ENCODE results near the gene SLC43A3. TPM values are rescaled to one million over a fixed set of nuclear protein-coding genes. Genes with fewer than 3 reads are reported as not detected.

Gene SLC43A3
- total RNA-seq (2014; rRNA removed; shearing (Covaris generic); ENCODE audit: low replicate concordance) = 0.41 and 0.67 TPM in 2 replicates

DNA sequence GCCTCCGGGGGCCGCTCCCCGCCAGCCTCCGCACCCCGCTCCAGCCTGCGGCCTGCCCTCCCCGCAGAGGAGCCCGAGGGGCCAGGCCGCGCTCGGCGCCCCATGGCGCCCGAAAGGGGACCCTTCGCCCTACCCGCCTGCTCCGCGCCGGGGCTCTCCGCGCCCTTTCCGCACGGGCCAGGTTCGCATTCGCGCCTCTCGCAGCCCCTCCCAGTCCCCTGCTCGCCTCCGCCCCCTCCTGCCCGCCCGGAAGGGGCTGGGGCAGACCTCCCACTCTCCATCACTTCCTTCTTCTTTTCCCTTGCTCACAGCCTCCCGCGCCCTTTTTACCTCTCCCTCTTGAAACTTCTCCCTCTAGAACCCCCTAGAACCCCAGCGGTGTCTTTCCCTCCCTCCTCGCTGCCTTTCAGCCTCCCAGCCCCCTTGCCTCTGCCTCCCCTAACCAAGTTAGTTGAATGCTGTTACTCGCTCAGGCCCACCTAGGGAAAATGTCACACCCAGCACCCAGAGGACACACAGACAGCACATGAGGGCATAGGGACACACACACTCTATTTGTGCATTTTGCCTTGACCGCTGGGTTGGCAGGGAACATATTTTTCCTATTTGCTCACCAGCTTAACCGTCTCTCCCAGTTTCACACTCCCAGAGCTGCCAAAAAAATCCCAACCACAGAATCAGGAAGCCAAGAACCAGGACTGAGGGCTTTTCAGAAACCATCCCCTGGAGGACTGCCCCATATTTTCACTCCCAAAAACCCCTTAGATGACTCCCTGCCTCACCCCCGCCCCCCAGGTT is at the start of gene SLC43A3:
TSS of gene SLC43A3 (minus strand) at position 193 of the 798 bp plus-strand sequence. CDS start 949 bp downstream, outside the sequence.
- in situ Hi-C loops (cut with HindIII; ENCODE audit: low pct_unique_long_range_greater_than_20kb, low sequenced_read_pairs) = no loop called here
- DNase-seq (ENCODE audit: low read depth) = no peak

DNA sequence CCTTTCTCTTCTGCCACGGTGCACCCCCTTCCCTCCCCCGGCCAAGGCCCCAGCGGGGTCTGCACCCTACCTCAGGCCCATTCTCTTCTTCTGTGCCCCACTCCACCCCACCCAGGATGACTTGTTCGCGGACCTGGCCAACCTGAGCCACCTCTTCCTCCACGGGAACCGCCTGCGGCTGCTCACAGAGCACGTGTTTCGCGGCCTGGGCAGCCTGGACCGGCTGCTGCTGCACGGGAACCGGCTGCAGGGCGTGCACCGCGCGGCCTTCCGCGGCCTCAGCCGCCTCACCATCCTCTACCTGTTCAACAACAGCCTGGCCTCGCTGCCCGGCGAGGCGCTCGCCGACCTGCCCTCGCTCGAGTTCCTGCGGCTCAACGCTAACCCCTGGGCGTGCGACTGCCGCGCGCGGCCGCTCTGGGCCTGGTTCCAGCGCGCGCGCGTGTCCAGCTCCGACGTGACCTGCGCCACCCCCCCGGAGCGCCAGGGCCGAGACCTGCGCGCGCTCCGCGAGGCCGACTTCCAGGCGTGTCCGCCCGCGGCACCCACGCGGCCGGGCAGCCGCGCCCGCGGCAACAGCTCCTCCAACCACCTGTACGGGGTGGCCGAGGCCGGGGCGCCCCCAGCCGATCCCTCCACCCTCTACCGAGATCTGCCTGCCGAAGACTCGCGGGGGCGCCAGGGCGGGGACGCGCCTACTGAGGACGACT is 49.3 kb upstream of the SLC43A3 start:
- no peak for DNase-seq (ENCODE audit: low read depth)
- in situ Hi-C loops (cut with HindIII; ENCODE audit: low pct_unique_long_range_greater_than_20kb, low sequenced_read_pairs) = no loop called here

DNA sequence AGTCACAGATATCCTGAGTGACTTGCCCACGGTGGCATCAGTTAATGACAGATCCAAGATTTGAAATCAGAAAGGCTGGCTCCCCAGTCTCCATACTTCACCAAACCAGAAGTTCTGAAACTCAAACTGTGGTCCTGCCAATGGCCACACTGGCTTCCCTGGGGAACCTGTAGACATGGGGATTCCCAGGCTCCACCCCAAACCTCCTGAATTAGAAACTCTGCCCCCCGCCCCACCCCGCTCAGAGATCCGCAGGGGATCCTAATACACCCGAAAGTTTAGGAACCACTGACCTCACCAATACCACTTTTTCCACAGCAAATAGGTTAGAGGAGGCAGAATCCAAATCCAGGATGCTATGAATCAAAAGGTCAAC is 48.7 kb upstream of the SLC43A3 start:
- no peak for DNase-seq (ENCODE audit: low read depth)
- in situ Hi-C loops (cut with HindIII; ENCODE audit: low pct_unique_long_range_greater_than_20kb, low sequenced_read_pairs) = no loop called here

DNA sequence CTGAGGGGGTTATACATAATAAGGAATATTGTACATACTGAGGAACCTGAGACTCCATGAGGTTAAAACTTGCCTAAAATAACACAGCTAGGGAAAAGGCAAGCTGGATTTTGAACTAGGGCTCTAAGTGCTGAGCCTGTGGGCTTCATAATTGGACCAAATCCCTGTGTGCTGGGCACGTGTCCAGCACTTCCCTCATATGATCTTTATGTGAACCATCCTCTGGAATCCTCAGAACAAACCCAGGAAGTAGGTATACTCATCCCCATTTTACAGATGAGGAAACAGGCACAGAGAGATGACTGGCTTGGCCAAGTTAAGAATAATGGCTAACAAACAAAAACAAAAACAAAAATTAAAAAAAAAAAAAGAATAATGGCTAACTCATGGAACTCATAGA is 48.3 kb upstream of the SLC43A3 start:
- in situ Hi-C loops (cut with HindIII; ENCODE audit: low pct_unique_long_range_greater_than_20kb, low sequenced_read_pairs) = no loop called here
- no peak for DNase-seq (ENCODE audit: low read depth)

DNA sequence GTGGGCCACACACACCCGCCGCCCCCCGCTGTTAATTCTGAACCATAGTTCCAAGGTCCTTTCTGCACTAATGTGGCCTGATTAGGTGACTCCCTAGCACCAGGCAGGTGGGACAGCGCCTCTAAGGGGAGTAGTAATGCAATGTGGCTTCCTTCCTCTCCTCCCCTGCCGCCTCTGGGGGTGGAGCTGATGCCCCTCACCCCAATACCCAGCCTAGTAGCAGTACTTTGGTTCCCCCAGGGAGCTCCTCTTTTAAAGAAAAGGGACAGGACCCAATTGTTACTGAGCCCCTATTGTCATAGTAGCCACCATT is 47.8 kb upstream of the SLC43A3 start:
- no peak for DNase-seq (ENCODE audit: low read depth)
- in situ Hi-C loops (cut with HindIII; ENCODE audit: low pct_unique_long_range_greater_than_20kb, low sequenced_read_pairs) = no loop called here

DNA sequence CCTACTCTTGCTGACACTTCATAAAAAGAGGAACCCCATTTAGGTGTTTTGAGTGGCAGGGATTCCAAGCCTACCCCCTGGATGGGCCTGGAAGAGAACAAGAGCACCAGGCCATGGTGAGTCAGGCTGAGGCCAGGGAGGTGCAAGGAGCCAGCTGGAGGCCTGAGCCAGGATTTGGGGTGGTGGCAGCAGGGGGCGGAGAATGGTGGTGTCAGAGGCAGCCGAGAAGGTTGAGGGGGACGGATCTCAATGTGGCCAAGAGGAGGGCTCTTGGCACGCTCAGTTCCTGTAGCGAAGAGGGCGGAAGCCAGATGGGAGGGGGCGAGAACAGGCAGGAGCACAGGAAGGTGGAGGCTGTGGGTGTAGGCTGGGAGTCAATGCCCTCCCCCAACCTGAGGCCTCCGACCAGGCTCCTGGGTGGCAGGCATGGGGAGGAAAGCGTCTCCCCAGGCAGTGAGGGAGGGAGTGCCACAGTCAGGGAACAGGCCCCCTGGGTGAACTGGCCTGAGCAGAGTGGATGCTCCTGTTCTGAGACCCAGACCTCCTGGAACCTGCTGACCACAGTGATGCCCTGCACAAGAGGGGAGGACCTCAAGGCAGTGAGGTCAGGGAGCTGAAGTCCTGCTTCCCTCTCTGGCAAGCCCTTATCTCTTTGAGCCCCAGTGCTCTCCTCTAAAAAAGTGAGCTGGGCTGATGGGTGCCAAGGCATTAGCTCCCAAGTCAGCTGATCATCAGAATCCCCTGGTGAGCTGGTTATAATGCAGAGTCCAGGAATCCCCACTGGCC is 47.3 kb upstream of the SLC43A3 start:
- in situ Hi-C loops (cut with HindIII; ENCODE audit: low pct_unique_long_range_greater_than_20kb, low sequenced_read_pairs) = no loop called here
- DNase-seq (ENCODE audit: low read depth) = no peak

DNA sequence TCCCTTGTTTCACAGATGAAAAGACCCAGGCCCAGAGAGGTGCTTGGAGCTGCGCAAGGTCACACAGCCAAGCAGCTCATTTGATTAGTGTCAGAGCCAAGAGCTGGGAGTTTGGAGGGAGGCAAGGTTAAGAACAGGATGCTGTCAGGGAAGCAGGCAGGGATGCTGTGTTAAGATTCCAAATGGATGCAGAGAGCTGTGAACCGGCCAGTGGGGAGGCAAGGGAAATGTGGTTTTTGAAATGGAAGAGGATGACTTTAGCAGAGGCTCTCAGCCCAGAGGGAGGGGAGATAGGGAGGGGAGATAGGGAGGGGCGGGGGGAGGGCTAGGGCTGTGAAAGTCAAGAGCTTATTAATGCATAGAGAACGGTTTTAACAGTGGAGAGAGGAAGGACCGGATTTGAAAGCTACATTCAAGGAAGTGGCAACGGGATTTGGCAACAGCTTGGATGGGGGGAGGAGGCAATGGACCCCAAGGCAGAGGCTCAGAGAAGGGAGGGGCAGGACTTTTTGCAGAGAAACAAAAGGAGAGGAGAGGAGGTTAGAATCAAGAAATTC is 46.4 kb upstream of the SLC43A3 start:
- in situ Hi-C loops (cut with HindIII; ENCODE audit: low pct_unique_long_range_greater_than_20kb, low sequenced_read_pairs) = no loop called here
- no peak for DNase-seq (ENCODE audit: low read depth)

DNA sequence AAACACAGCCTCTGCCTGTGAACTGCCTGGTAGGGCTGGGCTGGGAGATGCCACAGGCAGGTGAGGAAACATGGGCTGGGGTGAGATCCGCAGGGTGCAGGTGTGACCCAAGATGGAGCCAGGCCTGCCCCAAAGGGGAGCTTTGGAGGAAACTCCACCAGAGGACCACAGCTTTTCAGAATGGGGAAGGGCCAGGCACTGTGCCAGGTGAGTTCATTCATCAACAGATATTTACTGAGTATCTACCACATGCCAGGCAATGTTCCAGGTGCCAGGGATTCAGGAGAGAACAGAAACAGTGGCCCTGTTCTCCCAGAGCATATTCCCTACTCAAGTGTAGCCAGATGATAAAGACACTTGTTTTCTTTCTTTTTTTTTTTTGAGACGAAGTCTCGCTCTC is 44.6 kb upstream of the SLC43A3 start:
- in situ Hi-C loops (cut with HindIII; ENCODE audit: low pct_unique_long_range_greater_than_20kb, low sequenced_read_pairs) = no loop called here

DNA sequence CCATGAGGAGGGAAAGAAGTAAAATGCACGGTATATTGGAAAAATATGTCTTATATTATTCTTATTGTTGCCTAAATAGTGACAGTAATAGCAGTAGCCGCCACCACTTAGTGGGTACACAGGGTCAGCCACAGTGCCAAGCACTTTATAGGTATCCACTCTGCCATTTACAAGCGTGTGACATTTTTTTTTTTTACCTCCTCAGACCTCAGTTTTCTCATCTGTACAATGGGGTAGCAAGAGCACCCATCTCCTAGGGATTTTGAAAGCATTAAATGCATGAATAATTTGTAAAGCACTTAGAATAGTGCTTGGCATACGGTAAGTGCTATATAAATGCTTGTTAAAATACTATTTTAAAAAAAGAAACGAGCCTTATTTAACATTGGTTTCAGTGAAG is 42.3 kb upstream of the SLC43A3 start:
- in situ Hi-C loops (cut with HindIII; ENCODE audit: low pct_unique_long_range_greater_than_20kb, low sequenced_read_pairs) = no loop called here
- no peak for DNase-seq (ENCODE audit: low read depth)

More for the DNA sequence above, 44.6 kb upstream of the SLC43A3 start:
- DNase-seq (ENCODE audit: low read depth) = no peak

DNA sequence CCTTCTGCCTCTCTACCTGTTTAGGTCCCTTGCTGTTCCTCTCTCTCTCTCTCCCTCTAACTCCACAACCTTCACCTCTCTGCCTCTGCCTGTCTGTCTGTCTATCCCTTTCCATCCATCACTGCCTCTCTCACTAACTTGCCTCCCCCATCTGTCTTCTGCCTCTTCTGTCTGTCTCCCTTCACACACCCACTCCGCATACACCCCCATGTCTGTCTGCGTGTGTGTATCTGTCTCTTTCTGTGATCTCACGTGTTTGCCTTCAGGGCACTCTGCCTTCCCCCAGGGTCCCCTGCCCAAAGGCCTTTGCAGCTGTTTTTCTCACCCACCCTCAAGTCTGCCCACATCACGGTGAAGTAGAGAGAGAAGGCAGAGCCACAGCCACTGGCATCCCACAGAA is 41.4 kb upstream of the SLC43A3 start:
- in situ Hi-C loops (cut with HindIII; ENCODE audit: low pct_unique_long_range_greater_than_20kb, low sequenced_read_pairs) = no loop called here
- no peak for DNase-seq (ENCODE audit: low read depth)

DNA sequence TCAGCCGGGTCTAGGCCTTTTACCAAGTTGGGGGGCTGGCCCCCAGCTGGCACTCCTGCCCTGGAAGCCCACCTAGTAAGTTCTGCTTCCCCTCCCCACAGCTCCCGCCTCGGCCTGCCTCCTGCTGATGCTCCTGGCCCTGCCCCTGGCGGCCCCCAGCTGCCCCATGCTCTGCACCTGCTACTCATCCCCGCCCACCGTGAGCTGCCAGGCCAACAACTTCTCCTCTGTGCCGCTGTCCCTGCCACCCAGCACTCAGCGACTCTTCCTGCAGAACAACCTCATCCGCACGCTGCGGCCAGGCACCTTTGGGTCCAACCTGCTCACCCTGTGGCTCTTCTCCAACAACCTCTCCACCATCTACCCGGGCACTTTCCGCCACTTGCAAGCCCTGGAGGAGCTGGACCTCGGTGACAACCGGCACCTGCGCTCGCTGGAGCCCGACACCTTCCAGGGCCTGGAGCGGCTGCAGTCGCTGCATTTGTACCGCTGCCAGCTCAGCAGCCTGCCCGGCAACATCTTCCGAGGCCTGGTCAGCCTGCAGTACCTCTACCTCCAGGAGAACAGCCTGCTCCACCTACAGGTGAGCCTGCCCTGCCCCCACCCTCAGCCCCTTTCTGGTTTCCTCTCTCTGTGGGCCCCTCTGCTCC is 40.7 kb upstream of the SLC43A3 start:
- DNase-seq (ENCODE audit: low read depth) = no peak
- in situ Hi-C loops (cut with HindIII; ENCODE audit: low pct_unique_long_range_greater_than_20kb, low sequenced_read_pairs) = no loop called here

DNA sequence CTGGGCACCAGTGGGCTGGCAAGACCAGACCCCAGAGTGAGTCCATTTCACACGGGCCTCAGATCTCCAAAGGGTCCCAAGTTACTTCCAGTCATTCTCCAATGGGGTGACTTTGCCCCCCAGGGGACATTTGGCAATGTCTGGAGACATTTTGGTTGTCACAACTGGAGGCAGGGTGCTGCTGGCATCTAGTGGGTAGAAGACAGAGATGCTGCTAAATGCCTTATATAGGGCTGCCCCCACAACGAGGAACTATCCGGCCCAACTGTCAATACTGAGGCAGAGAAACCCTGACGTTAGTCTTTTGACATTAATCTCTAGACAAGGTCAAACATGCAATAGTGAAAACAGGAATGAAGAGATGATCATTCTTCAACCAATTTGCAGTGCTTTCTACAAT is 39.8 kb upstream of the SLC43A3 start:
- in situ Hi-C loops (cut with HindIII; ENCODE audit: low pct_unique_long_range_greater_than_20kb, low sequenced_read_pairs) = no loop called here
- no peak for DNase-seq (ENCODE audit: low read depth)

DNA sequence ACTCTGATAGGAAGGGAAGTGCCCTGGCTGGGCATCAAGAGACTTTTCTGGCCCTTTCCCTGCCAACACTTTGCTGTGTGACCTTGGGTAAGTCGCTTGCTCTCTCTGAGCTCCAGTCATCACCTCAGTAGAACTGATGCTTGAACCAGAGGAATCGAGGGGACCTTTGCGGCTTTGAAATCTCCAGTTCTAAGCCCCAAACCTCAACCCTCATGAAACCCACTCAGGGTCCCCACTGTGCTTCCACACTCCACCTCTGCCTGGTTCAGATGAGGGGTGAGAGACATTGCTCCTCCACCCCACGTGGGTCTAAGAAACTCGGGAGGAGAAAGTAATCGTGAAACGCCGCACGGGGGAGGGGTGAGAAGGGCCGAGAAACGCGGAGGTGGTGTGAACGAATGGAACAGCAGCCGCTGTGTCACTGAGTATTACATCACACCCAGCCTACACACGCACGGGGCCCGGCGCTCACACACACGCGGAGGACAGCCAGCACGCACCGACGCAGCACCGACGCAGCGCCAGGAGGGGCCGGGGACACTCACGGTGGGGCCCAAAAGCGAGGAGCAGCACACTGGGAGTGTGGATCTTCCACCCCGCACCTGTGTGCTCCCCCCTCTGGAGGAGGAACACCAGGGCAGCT is 37.7 kb upstream of the SLC43A3 start:
- no peak for DNase-seq (ENCODE audit: low read depth)
- in situ Hi-C loops (cut with HindIII; ENCODE audit: low pct_unique_long_range_greater_than_20kb, low sequenced_read_pairs) = no loop called here

DNA sequence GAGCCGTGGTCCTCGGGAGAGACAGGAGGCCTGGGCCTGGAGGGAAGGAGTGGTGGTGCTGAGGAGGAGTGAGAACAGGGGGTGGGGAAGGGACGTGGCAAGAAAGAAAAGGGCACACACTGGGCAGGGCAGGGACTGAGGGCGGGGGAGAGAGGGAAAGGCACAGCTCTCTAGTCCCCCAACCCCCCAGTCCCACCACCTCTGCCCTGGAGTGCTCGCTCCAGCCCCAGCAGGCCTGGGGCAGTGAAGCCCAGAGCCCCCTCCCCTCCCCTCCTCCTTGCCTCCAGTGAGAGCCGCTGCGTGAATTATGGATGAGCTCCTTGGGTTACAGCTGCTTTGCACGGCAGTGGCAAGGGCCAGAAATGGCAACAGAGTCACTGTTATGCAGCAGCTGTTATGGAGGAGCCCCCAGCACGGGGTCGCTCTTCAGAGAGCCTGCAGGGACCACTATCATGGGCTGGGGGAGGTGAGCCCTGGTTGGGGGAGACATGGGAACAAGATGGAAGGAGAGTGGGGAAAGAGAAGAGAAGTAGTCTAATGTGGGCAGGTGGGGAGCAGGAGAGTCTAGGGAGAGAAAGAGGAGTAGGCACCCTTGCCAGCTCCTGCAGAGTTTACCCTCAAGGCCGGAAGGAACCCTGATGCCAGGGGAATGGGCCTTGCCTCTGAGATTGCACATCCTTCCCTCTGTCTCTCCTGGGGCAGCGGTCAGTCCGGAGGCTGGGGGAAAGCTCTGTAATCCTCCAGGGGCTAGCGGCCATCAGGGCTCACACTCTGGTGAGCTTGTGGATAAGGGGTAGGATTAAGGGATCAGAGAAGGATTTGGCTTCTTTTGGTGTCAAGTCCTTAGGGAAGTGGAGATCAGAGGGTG is 37.0 kb upstream of the SLC43A3 start:
- in situ Hi-C loops (cut with HindIII; ENCODE audit: low pct_unique_long_range_greater_than_20kb, low sequenced_read_pairs) = no loop called here
- no peak for DNase-seq (ENCODE audit: low read depth)

DNA sequence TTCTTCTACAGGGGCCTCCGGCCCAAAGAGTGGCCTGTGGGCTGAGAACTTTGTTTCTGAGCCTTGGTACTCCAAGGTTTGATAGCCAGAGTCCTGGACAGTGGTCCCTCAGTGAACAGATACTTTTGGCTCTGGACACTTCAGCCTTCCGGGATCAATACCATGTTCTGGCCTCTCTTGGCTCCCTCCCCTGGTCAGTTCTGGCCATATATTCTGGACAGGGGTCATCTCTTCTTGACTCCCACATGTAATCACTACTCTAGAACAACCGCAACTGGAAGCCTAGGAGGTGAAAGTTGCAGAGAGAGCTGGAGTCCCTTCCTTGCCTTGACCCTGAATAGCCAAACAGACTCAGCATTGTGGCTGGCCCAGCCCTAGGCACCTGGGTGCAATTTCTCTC is 35.7 kb upstream of the SLC43A3 start:
- in situ Hi-C loops (cut with HindIII; ENCODE audit: low pct_unique_long_range_greater_than_20kb, low sequenced_read_pairs) = no loop called here
- no peak for DNase-seq (ENCODE audit: low read depth)

DNA sequence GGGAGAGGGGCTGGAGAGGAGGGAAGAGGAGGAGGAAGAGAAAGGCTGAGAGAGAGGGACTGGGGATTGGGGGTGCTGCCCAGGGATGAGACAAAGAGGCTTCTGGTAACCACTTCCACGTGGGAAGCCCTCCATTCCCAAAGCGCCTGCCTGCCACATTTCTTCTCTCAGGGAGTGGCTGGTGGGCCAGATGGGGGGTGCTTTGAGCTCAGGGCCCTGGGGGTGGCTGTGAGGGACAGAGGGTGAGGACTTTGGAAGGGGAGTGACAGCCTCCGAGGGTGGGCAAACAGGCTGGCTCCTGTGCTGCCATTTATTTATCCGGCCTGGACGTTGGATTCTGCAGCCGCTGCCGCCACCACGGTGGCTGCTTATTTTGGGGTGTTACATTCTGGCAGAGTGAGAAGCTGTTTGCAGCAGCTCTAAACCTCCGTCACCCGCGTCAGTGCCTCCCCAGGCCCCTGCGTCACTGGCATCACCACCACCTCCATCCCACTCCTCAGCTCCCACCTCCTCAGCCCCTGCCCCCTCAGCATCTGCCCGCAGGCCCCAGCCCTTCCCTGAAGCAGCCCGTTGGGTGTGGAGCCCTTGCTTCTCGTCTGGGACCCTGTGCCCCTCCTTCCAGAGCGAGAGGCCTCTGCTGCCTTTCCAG is 35.0 kb upstream of the SLC43A3 start:
- in situ Hi-C loops (cut with HindIII; ENCODE audit: low pct_unique_long_range_greater_than_20kb, low sequenced_read_pairs) = no loop called here
- DNase-seq (ENCODE audit: low read depth) = no peak

Measured in Caki2 (cell line).